ENCODE data around the gene ZDHHC22. TPM values are rescaled to one million over a fixed set of nuclear protein-coding genes. Genes with fewer than 3 reads are reported as not detected.

ZDHHC22 gene
- total RNA-seq, 3 donors from 2014 or later (not counting 1 experiment from before 2014, with no cell fraction given), result not detected

GRCh38 chr14:77122526-77123125 is 19.0 kb downstream of the ZDHHC22 start:
- TF ChIP-seq CTCF (IDR thresholded peaks at IDR 0.05), result no peak
- H3K27me3 ChIP-seq (ENCODE audit: control insufficient read depth, insufficient read depth, low read length), result peaks cover 5% of the 10 kb centered on the region
- Mint-ChIP-seq H3K27me3 (ENCODE audit: low read depth in 2 of 2) (peaks cover 10 to 15% of the 10 kb centered on the region in 2 donors), H3K27ac (peak overlapping the region in 1 of 2 donors; percentile 84), H3K36me3 (no peaks in the 10 kb centered on the region), H3K9me3 (no peaks in the 10 kb centered on the region), H3K4me1 (peaks cover 24 to 31% of the 10 kb centered on the region in 2 donors), H3K4me3 (peak overlapping the region; percentile 1)
- no peak for ATAC-seq
- H3K4me3 ChIP-seq (ENCODE audit: low read length), result no peak overlapping the region
- 86% methylated on average over 6 of the region's 6 CpGs for WGBS (ENCODE audit: insufficient coverage)
- no peaks in the 10 kb centered on the region for H3K36me3 ChIP-seq (ENCODE audit: control insufficient read depth, insufficient read depth, low read length)
- no peaks in the 10 kb centered on the region for H3K9me3 ChIP-seq (ENCODE audit: control insufficient read depth, insufficient read depth, low read length)
- intact Hi-C loops (cut with micrococcal nuclease), result no loop called here
- DNase-seq, result no peak
- no peak overlapping the region for H3K27ac ChIP-seq (ENCODE audit: low read length)
- H3K4me1 ChIP-seq (ENCODE audit: control insufficient read depth, insufficient read depth, low read length), result peaks cover 63% of the 10 kb centered on the region

GRCh38 chr14:77120771-77121743 is 20.5 kb downstream of the ZDHHC22 start:
- TF ChIP-seq CTCF (IDR thresholded peaks at IDR 0.05), result no peak
- no peaks in the 10 kb centered on the region for H3K9me3 Mint-ChIP-seq
- H3K27ac Mint-ChIP-seq, result peak overlapping the region; percentile 83 to 84
- peak overlapping the region; percentile 55 for H3K4me3 Mint-ChIP-seq
- H3K4me1 ChIP-seq (ENCODE audit: control insufficient read depth, insufficient read depth, low read length), result peaks cover 63% of the 10 kb centered on the region
- H3K27me3 Mint-ChIP-seq (ENCODE audit: low read depth in 2 of 2), result peaks cover 0 to 9% of the 10 kb centered on the region in 2 donors
- peaks cover 24 to 31% of the 10 kb centered on the region in 2 donors for H3K4me1 Mint-ChIP-seq
- H3K9me3 ChIP-seq (ENCODE audit: control insufficient read depth, insufficient read depth, low read length), result no peaks in the 10 kb centered on the region
- 40% methylated on average over 9 of the region's 9 CpGs for WGBS (ENCODE audit: insufficient coverage)
- ATAC-seq (peak; percentile 65 to 75 (median 68)), DNase-seq (peak in 1 of 2 donors; percentile 77)
- peaks cover 5% of the 10 kb centered on the region for H3K27me3 ChIP-seq (ENCODE audit: control insufficient read depth, insufficient read depth, low read length)
- H3K36me3 Mint-ChIP-seq, result no peaks in the 10 kb centered on the region
- H3K4me3 ChIP-seq (ENCODE audit: low read length), result no peak overlapping the region
- H3K27ac ChIP-seq (ENCODE audit: low read length), result peak overlapping the region; percentile 77
- no peaks in the 10 kb centered on the region for H3K36me3 ChIP-seq (ENCODE audit: control insufficient read depth, insufficient read depth, low read length)
- intact Hi-C loops (cut with micrococcal nuclease), result no loop called here

GRCh38 chr14:77119851-77120250 is 21.7 kb downstream of the ZDHHC22 start:
- H3K27ac Mint-ChIP-seq, result peak overlapping the region in 1 of 2 donors; percentile 38
- peak overlapping the region; percentile 41 for H3K27ac ChIP-seq (ENCODE audit: low read length)
- H3K9me3 ChIP-seq (ENCODE audit: control insufficient read depth, insufficient read depth, low read length), result no peaks in the 10 kb centered on the region
- ATAC-seq (no peak), DNase-seq (peak in 1 of 2 donors; percentile 67)
- H3K27me3 ChIP-seq (ENCODE audit: control insufficient read depth, insufficient read depth, low read length), result no peaks in the 10 kb centered on the region
- intact Hi-C loops (cut with micrococcal nuclease), result no loop called here
- no peaks in the 10 kb centered on the region for H3K9me3 Mint-ChIP-seq
- no peaks in the 10 kb centered on the region for H3K36me3 ChIP-seq (ENCODE audit: control insufficient read depth, insufficient read depth, low read length)
- peaks cover 19 to 27% of the 10 kb centered on the region in 2 donors for H3K4me1 Mint-ChIP-seq
- no peak overlapping the region for H3K4me3 ChIP-seq (ENCODE audit: low read length)
- no peak for TF ChIP-seq CTCF (IDR thresholded peaks at IDR 0.05)
- no peaks in the 10 kb centered on the region for H3K36me3 Mint-ChIP-seq
- peaks cover 53% of the 10 kb centered on the region for H3K4me1 ChIP-seq (ENCODE audit: control insufficient read depth, insufficient read depth, low read length)
- no peaks in the 10 kb centered on the region for H3K27me3 Mint-ChIP-seq (ENCODE audit: low read depth in 2 of 2)
- peak overlapping the region; percentile 51 for H3K4me3 Mint-ChIP-seq
- WGBS (ENCODE audit: insufficient coverage), result 79% methylated on average over 7 of the region's 7 CpGs

Data from natural killer cell (primary cell).